Measurements from ENCODE around the gene TRPM6. TPM values are rescaled to one million over a fixed set of nuclear protein-coding genes. Genes with fewer than 3 reads are reported as not detected.
A peak's percentile ranks its signal among the peaks of the same experiment; 100 is the strongest.

The TRPM6 gene
- total RNA-seq, 4 donors from 2014 or later: 1.1 to 3.9 (median 1.6) TPM

- TF ChIP-seq CTCF (IDR thresholded peaks at IDR 0.05): peak in 1 of 3 donors; percentile 23
- no peak for ATAC-seq (ENCODE audit: low FRiP score)
- DNase-seq (ENCODE audit: low spot score): peak; percentile 75
Measured at GRCh38 chr9:74777136-74777879, 110.4 kb downstream of the TRPM6 start.

GRCh38 chr9:74775396-74775795 lies 112.3 kb downstream of the TRPM6 start:
- ATAC-seq (ENCODE audit: low FRiP score): no peak
- no peak for DNase-seq (ENCODE audit: low spot score)
- TF ChIP-seq CTCF (IDR thresholded peaks at IDR 0.05): no peak

- peak in 2 of 3 donors; percentile 13 to 27 for TF ChIP-seq CTCF (IDR thresholded peaks at IDR 0.05)
- peak; percentile 60 for DNase-seq (ENCODE audit: low spot score)
- no peak for ATAC-seq (ENCODE audit: low FRiP score)
Measured at GRCh38 chr9:74773886-74774479, 113.7 kb downstream of the TRPM6 start.

GRCh38 chr9:74772121-74772520 lies 115.6 kb downstream of the TRPM6 start:
- ATAC-seq (ENCODE audit: low FRiP score): no peak
- TF ChIP-seq CTCF (IDR thresholded peaks at IDR 0.05): no peak
- DNase-seq (ENCODE audit: low spot score): no peak

GRCh38 chr9:74771672-74772071 lies 116.0 kb downstream of the TRPM6 start:
- no peak for TF ChIP-seq CTCF (IDR thresholded peaks at IDR 0.05)
- no peak for ATAC-seq (ENCODE audit: low FRiP score)
- no peak for DNase-seq (ENCODE audit: low spot score)

GRCh38 chr9:74771262-74771585 lies 116.5 kb downstream of the TRPM6 start:
- ATAC-seq (ENCODE audit: low FRiP score): no peak
- TF ChIP-seq CTCF (IDR thresholded peaks at IDR 0.05): no peak
- DNase-seq (ENCODE audit: low spot score): no peak
